ENCODE results near the gene SH3RF1.

DNA sequence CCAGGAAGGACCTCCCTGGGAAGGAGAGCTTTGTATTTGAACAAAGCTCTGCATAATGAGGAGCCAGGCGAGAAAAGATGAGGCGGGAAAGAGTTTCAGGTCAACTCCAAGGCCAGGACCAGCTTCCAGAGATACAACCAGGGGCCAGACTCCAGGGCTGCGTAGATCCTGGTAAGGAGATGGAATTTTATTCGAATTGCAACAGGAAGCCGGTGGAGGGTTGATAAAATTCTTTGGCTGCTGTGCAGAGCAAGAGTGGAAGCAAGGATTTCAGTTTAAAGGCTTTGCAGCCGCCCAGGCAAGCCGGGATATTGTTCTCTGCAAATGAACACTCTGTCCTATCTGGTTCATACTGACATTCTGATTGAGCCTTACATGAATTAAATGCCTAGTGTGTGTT is 220.5 kb downstream of the SH3RF1 start:
- TF ChIP-seq, protein P1, sequence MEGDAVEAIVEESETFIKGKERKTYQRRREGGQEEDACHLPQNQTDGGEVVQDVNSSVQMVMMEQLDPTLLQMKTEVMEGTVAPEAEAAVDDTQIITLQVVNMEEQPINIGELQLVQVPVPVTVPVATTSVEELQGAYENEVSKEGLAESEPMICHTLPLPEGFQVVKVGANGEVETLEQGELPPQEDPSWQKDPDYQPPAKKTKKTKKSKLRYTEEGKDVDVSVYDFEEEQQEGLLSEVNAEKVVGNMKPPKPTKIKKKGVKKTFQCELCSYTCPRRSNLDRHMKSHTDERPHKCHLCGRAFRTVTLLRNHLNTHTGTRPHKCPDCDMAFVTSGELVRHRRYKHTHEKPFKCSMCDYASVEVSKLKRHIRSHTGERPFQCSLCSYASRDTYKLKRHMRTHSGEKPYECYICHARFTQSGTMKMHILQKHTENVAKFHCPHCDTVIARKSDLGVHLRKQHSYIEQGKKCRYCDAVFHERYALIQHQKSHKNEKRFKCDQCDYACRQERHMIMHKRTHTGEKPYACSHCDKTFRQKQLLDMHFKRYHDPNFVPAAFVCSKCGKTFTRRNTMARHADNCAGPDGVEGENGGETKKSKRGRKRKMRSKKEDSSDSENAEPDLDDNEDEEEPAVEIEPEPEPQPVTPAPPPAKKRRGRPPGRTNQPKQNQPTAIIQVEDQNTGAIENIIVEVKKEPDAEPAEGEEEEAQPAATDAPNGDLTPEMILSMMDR (IDR thresholded peaks at IDR 0.05) = no peak
- TF ChIP-seq POLR2A (IDR thresholded peaks at IDR 0.05) = no peak
